ENCODE measurements around the gene ADTRP.
"Not testable (repeated sequence)": the region's sequence is repeated elsewhere in the genome, so short reads cannot be mapped to it uniquely, and the experiment has no call there.

ADTRP gene

DNA sequence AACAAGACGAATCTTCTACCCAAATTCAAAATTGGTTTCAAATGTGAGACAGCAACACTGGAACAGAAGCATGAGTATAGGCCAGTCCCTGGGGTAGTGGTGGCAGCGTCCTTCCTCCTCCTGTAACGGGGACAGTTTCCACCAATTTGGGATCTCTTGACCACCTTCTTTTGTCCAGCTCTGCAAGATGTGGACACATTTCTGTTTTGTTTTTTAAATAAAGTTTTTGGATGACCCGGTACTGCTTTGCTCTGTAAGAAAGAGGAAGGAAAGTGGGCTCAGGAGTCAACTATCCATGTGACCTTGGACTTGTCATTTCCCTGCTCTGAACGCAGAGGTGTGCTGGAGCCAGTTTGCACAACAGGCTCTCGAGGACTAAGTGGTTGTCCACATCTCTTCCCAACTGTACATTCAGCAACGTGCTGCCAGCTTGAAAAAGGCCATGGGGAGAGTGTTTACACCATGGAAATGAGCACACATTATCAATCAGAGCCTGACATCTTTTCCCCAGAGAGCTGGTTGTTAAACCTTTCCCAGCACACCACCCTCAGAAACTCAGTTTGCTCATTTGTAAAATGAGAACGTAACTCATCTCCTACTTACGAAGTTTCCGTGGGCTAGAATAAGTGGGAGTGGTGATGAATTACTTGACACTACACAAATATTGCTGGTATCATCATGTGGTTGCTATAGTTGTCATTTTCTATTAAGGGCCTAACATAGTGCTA, 66.5 kb downstream of the ADTRP start:
- intact Hi-C loops (cut with DNase I), result no loop called here
- no peak for DNase-seq

- intact Hi-C loops (cut with DNase I), result no loop called here
- no peak for DNase-seq
Measured at GRCh38 chr6:11711003-11711983, 67.3 kb downstream of the ADTRP start.

DNA sequence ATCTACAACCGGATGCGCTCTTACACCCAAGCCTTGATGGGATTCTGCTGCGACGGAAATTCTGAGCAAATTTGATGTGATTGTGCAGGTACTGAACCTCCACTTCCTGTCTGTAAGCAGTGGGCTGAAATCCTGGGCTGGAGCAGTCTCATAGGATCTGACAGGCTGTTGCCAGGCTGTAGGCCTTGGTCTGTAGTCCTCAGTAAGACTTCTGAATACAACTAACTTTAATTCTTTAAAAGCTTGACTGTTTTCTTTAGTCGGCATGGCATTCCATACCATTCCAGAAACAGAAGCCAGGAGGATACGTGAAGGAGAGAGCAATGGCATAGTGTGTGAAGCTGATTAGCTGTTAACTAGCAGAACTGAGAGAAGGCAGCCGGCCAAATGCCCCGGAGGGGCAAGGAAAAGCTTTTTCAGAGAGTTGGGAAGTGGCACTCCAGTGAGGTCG, 68.3 kb downstream of the ADTRP start:
- intact Hi-C loops (cut with DNase I), result no loop called here
- DNase-seq, result no peak

GRCh38 chr6:11706171-11706570, 72.4 kb downstream of the ADTRP start:
- intact Hi-C loops (cut with DNase I), result no loop called here

GRCh38 chr6:11705483-11705882, 73.1 kb downstream of the ADTRP start:
- intact Hi-C loops (cut with DNase I), result no loop called here
- no peak for DNase-seq

More at GRCh38 chr6:11706171-11706570, 72.4 kb downstream of the ADTRP start:
- no peak for DNase-seq

DNA sequence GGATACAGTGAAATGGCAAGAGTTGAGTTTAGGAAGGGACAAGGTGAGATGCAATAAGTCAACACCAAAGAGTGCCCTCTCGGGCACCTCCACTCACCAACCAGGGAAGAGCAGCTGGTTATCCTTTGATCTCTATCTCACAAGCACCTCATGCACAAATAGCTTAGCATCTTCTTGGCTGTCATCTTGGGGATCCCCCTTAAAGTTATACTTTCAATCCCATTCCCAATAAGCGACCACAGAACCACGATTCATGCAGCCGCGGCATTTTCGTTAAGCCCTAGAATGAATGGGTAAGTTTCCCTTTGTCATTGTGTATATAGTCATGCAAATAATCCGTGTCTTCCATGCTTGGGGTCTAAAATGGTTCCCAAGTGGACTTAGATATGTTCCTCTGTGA, 73.5 kb downstream of the ADTRP start:
- DNase-seq, result no peak
- intact Hi-C loops (cut with DNase I), result no loop called here

DNA sequence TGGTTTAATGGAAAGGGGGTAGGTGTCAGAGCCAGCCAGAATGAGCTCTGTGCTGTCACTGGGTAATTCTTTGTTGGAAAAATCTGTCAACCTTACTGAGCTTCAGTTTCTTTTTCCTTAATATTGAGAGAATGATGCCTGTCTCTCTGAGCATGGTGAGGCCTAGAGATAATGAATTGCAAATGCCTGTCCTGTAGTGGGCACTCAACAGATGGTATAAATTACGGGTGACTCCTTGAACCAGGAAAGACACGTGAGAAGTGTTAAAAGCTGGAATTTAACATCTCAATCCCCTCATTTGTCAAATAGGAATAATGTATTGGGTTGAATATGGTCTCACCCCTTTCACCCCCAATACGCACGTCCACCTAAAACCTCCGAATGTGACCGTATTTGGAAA, 74.9 kb downstream of the ADTRP start:
- no peak for DNase-seq
- intact Hi-C loops (cut with DNase I), result no loop called here

DNA sequence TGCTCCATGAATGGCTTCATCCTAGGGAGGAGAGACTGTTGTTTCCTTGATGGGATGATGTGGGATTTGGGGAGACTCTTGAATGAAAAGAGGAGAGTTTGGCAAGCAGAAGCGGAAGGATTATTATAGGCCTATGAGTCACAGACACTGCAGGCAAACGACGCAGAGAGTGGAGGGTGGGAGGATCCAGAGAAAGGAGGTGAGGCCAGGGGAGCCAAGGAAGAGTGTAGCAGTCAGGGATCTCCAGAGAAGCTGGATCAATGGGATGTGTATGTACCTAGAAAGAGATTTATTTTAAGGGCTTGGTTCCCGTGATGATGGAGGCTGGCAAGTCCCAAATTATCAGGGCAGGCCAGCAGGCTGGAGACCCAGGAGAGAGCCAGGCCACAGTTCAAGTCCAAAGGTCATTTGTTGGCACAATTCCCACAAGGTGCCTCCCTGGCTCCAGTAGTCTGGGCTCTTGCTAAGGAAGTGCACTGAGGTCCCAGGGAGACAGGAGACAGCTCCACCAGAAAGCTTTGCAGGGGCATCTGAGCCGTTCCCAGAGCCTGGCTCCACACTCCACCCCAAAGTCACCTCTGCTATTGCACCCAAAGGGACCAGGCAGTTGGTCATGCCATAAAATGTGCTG, 76.0 kb downstream of the ADTRP start:
- intact Hi-C loops (cut with DNase I), result no loop called here

DNA sequence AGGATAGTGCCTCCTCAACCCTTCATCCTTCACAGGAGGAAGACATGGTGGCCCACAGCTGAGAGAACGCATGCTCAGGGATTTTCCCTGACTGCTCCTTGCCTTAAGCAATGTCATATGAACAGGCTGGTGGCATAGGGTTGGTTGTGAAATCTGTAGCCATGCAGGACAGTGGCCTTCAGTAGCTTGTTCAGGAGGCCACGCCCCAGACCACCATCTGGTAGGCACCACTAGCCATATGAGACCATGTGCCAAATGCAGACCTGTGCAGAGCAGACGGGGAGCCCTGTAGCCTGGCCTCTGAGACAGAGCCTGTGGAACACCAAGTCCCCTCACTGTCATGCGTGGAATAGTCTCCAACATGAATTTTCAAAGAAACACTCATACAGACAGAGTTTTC, 76.5 kb downstream of the ADTRP start:
- intact Hi-C loops (cut with DNase I), result no loop called here
- no peak for DNase-seq

More for the DNA sequence above, 76.0 kb downstream of the ADTRP start:
- DNase-seq, result peak in 16 of 42 donors; percentile 4 to 62 (median 24)

DNA sequence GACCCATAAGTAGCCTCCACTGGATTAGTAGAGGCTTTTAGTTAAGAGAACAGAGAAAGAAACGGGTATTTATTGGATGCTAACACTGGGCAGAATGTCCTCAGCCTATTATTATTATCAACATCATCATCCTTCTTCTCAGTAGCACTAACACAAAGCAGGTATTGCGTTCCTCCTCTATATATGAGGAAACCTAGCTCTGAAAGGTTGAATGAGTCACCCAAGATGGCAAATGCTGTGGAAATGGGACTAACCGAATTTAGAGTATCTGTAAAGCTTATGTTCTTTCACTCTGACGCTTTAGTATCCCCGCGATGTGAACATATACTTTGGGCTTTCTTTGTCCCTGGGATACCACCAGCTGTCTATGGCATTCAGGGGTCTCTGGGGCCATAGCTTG, 77.0 kb downstream of the ADTRP start:
- intact Hi-C loops (cut with DNase I), result no loop called here
- no peak for DNase-seq

- DNase-seq, result peak in 3 of 42 donors; percentile 3 to 18 (median 16)
- intact Hi-C loops (cut with DNase I), result no loop called here
Measured at GRCh38 chr6:11700118-11700718, 78.4 kb downstream of the ADTRP start.

- intact Hi-C loops (cut with DNase I), result no loop called here
- DNase-seq, result no peak
Measured at GRCh38 chr6:11699576-11699975, 79.0 kb downstream of the ADTRP start.

- intact Hi-C loops (cut with DNase I), result no loop called here
- DNase-seq, result no peak
Measured at GRCh38 chr6:11692451-11693376, 85.9 kb downstream of the ADTRP start.

- no peak for DNase-seq
- intact Hi-C loops (cut with DNase I), result no loop called here
Measured at GRCh38 chr6:11689847-11690246, 88.8 kb downstream of the ADTRP start.

DNA sequence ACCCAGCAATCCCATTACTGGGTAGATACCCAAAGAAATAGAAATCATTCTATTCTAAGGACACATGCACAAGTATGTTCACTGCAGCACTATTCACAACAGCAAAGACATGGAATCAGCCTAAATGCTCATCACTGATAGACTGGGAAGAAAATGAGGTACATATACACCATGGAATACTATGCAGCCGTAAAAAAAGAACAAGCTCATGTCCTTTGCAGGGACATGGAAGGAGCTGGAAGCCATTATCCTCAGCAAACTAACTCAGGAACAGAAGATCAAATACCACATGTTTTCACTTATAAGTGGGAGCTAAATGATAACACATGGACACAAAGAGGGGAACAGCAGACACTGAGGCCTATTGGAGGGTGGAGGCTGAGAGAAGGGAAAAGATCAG, 89.2 kb downstream of the ADTRP start:
- intact Hi-C loops (cut with DNase I); DNase-seq: not testable (repeated sequence)

- DNase-seq, result no peak
- intact Hi-C loops (cut with DNase I), result no loop called here
Measured at GRCh38 chr6:11688425-11688709, 90.2 kb downstream of the ADTRP start.

GRCh38 chr6:11685481-11686093, 93.0 kb downstream of the ADTRP start:
- no peak for DNase-seq
- intact Hi-C loops (cut with DNase I), result no loop called here

- intact Hi-C loops (cut with DNase I), result no loop called here
- DNase-seq, result no peak
Measured at GRCh38 chr6:11684901-11685480, 93.6 kb downstream of the ADTRP start.

All from head of caudate nucleus (tissue), 42 donors.